GM12878 (cell line): ENCODE results near the gene PARP8. TPM values are rescaled to one million over a fixed set of nuclear protein-coding genes. Genes with fewer than 3 reads are reported as not detected.

Source experiments
- ATAC-seq: fragments of 200-7000 bp; cut with Tn5 transposase; 3 replicates; pipeline ENCODE4 v1.9.1; 2020; ENCODE audit warnings: mild to moderate bottlenecking, moderate library complexity
- BruUV-seq: library from RNA; stranded (reverse); fragments of 400-500 nt; replicated peaks from 2 replicates; lab custom pipeline; 2021; lab: Mats Ljungman, UMichigan
- CTCF ChIA-PET: fragments of 300-600 bp; sonication (Branson Sonifier 250); formaldehyde crosslinking; extraction: SDS; loops from one replicate; lab custom pipeline; 2021; ENCODE audit warnings: inconsistent platforms; lab: Yijun Ruan, JAX
- POLR2A ChIA-PET: fragments of 350-600 bp; formaldehyde crosslinking; extraction: SDS; loops from one replicate; lab custom pipeline; 2021; ENCODE audit warnings: inconsistent platforms; lab: Charles Lee
- RAD21 ChIA-PET: fragments of 300-600 bp; sonication (Branson Sonifier 250); formaldehyde crosslinking; loops from one replicate; lab custom pipeline; 2023; ENCODE audit warnings: antibody characterized with exemption; ENCODE audit not compliant: unreplicated experiment; lab: Charles Lee
- SMC1A ChIA-PET: fragments of 300-600 bp; sonication (Branson Sonifier 250); formaldehyde crosslinking; loops from one replicate; lab custom pipeline; 2023; ENCODE audit not compliant: unreplicated experiment, uncharacterized antibody; lab: Charles Lee
- DNase-seq: peaks from one replicate; pipeline ENCODE4 v3.0.0-alpha.2; 2011; ENCODE audit warnings: low read depth, low spot score
- FAIRE-seq: peaks from 3 replicates; lab custom pipeline; 2011; peaks lifted over from hg19 to GRCh38; lab: Jason Lieb, UNC
- H2AFZ ChIP-seq: 2 replicates; pipeline ENCODE4 v1.6.0; 2011; ENCODE audit warnings: low read depth, low read length, control low read depth; ENCODE audit not compliant: control insufficient read depth
- H3K27ac ChIP-seq: 2 replicates; pipeline ENCODE4 v1.5.1; 2011; ENCODE audit warnings: control low read depth; ENCODE audit not compliant: control insufficient read depth, insufficient read depth
- H3K27me3 ChIP-seq, 2 experiments: replicated peaks in 1 of 2; 2 replicates each; pipeline versions ENCODE4 v1.6.0 to v1.6.1; 2011; ENCODE audit warnings: low read length in 1 of 2; ENCODE audit not compliant: control insufficient read depth in 2 of 2, insufficient read depth in 2 of 2
- H3K36me3 ChIP-seq, 2 experiments: 2 replicates each; pipeline ENCODE4 v1.5.1; 2011; ENCODE audit warnings: low read length in 1 of 2; ENCODE audit not compliant: control insufficient read depth in 2 of 2, insufficient read depth in 2 of 2
- H3K4me1 ChIP-seq: 2 replicates; pipeline ENCODE4 v1.6.1; 2011; ENCODE audit warnings: mild to moderate bottlenecking, low read length, moderate library complexity, mixed read lengths; ENCODE audit not compliant: control insufficient read depth, insufficient read depth
- H3K4me2 ChIP-seq: 2 replicates; pipeline ENCODE4 v1.6.0; 2011; ENCODE audit warnings: control low read depth; ENCODE audit not compliant: control insufficient read depth, insufficient read depth
- H3K4me3 ChIP-seq: fragments of 200-600 bp; sonication (generic); 2 replicates; pipeline ENCODE4 v1.5.1; 2016
- H3K79me2 ChIP-seq: 2 replicates; pipeline ENCODE4 v1.6.0; 2011; ENCODE audit warnings: low read length; ENCODE audit not compliant: control insufficient read depth, insufficient read depth
- H3K9ac ChIP-seq: 2 replicates; pipeline ENCODE4 v1.8.0; 2011; ENCODE audit warnings: low read length, control low read depth, mixed read lengths; ENCODE audit not compliant: control insufficient read depth, insufficient read depth
- H3K9me3 ChIP-seq: replicated peaks from 3 replicates; pipeline ENCODE4 v1.5.1; 2011; ENCODE audit warnings: mild to moderate bottlenecking, low read length; ENCODE audit not compliant: control insufficient read depth, insufficient read depth
- H4K20me1 ChIP-seq: 2 replicates; pipeline ENCODE4 v1.6.0; 2011; ENCODE audit not compliant: control insufficient read depth, insufficient read depth
- BHLHE40 ChIP-seq, 2 experiments: fragments of 450-650 bp in 1 of 2; IDR thresholded peaks; 2 replicates each; pipeline ENCODE4 v1.6.1; 2011 to 2017; ENCODE audit warnings: low read depth in 2 of 2, borderline replicate concordance in 1 of 2, improper control_type of control experiment in 1 of 2, low read length in 1 of 2, mild to moderate bottlenecking in 1 of 2
- CBX5 ChIP-seq: sonication (generic); IDR thresholded peaks from 2 replicates; pipeline ENCODE4 v1.6.1; 2016; ENCODE audit warnings: low read depth, moderate library complexity, mild to moderate bottlenecking, inconsistent platforms
- CHD4 ChIP-seq: fragments of 200-600 bp; sonication (generic); IDR thresholded peaks from 2 replicates; pipeline ENCODE4 v1.6.1; 2016; ENCODE audit warnings: mild to moderate bottlenecking
- GABPA ChIP-seq: IDR thresholded peaks from 2 replicates; pipeline ENCODE4 v1.6.1; 2014; ENCODE audit warnings: antibody characterized with exemption, low read depth, mild to moderate bottlenecking, inconsistent platforms
- KDM1A ChIP-seq: fragments of 200-600 bp; sonication (generic); IDR thresholded peaks from 2 replicates; pipeline ENCODE4 v1.6.1; 2016; ENCODE audit warnings: borderline replicate concordance
- KLF5 ChIP-seq: fragments of 450-650 bp; IDR thresholded peaks from 2 replicates; pipeline ENCODE4 v1.6.1; 2014; ENCODE audit warnings: mild to moderate bottlenecking; ENCODE audit not compliant: partially characterized antibody
- MEF2A ChIP-seq: IDR thresholded peaks from 2 replicates; pipeline ENCODE4 v1.6.1; 2011; ENCODE audit warnings: low read depth, mild to moderate bottlenecking, low read length, moderate library complexity; ENCODE audit not compliant: insufficient read depth
- MYC ChIP-seq: IDR thresholded peaks from 2 replicates; pipeline ENCODE4 v1.6.1; 2011; ENCODE audit warnings: mild to moderate bottlenecking, low read length, moderate library complexity, inconsistent platforms; ENCODE audit not compliant: insufficient read depth, insufficient replicate concordance, insufficient read length, severe bottlenecking
- NFXL1 ChIP-seq: fragments of 450-650 bp; IDR thresholded peaks from 2 replicates; pipeline ENCODE4 v1.6.1; 2017; ENCODE audit warnings: antibody characterized with exemption, mild to moderate bottlenecking, borderline replicate concordance
- NFYA ChIP-seq: IDR thresholded peaks from 2 replicates; pipeline ENCODE4 v1.6.1; 2011; ENCODE audit warnings: low read depth, mild to moderate bottlenecking, low read length, improper control_type of control experiment, borderline replicate concordance
- TCF7 ChIP-seq: IDR thresholded peaks from 2 replicates; pipeline ENCODE4 v1.6.1; 2014; ENCODE audit warnings: antibody characterized with exemption, borderline replicate concordance
- ZNF384 ChIP-seq: IDR thresholded peaks from 2 replicates; pipeline ENCODE4 v1.6.1; 2012; ENCODE audit warnings: low read depth, mild to moderate bottlenecking, low read length, improper control_type of control experiment, borderline replicate concordance
- ZSCAN29 ChIP-seq: fragments of 450-650 bp; IDR thresholded peaks from 2 replicates; pipeline ENCODE4 v1.6.1; 2017; ENCODE audit warnings: mild to moderate bottlenecking, moderate library complexity
- WGBS: methylation state at CpG from one replicate; pipeline ENCODE4 v1.1.6; 2016; ENCODE audit warnings: low lambda C conversion rate; ENCODE audit not compliant: insufficient replicate concordance, insufficient coverage; ENCODE audit errors: missing lambda C conversion rate; 5-methylcytosine and 5-hydroxymethylcytosine counted together
- in situ Hi-C: fragments of 300-500 bp; cut with MboI; formaldehyde crosslinking; loops from 9 replicates; pipeline ENCODE4 v1.14.3; 2018; ENCODE audit warnings: mixed read lengths
- intact Hi-C: fragments of 100-400 bp; cut with micrococcal nuclease; formaldehyde crosslinking; loops from one replicate; pipeline ENCODE4 v1.14.2; 2022; ENCODE audit not compliant: unreplicated experiment
- polyA plus RNA-seq, 11 experiments: library from polyadenylated mRNA; depleted of rRNA in 4 of 11; unstranded in 6 of 11; stranded (reverse) in 5 of 11; fragments of >200 nt; fragmentation: Nextera tagmentation in 4 of 11; fragmentation: Illumina TruSeq in 1 of 11; extraction: Ambion mirVana in 4 of 11; extraction: Trizol in 1 of 11; gene quantifications; 1 replicate in 1 of 11; 2 replicates in 10 of 11; pipeline versions ENCODE4 v1.2.1 to v1.2.3, GENCODE V29; 2011 to 2016; ENCODE audit warnings: inconsistent platforms in 2 of 11, missing spikeins in 2 of 11, low read depth in 1 of 11
- total RNA-seq, 4 experiments: library from RNA; depleted of rRNA in 3 of 4; stranded (reverse); fragments of >200 nt in 3 of 4; fragmentation: Illumina TruSeq in 1 of 4; extraction: Trizol in 1 of 4; gene quantifications; 2 replicates each; pipeline versions ENCODE4 v1.2.1 to v1.2.3, GENCODE V29; 2013 to 2021
- TF ChIP-seq, protein P1 (sequence below): fragments of 450-650 bp; formaldehyde crosslinking; IDR thresholded peaks from 2 replicates; pipeline ENCODE4 v1.5.0; 2022; ENCODE audit warnings: mild to moderate bottlenecking, missing genetic modification characterization
- TF ChIP-seq, protein P2 (sequence below), 3 experiments: IDR thresholded peaks in 2 of 3; conservative IDR thresholded peaks in 1 of 3; 2 replicates each; pipeline ENCODE4 v1.5.1; 2011; ENCODE audit warnings: low read depth in 3 of 3, low read length in 3 of 3, mild to moderate bottlenecking in 3 of 3, control low read depth in 2 of 3, moderate library complexity in 2 of 3, inconsistent platforms in 1 of 3, mixed read lengths in 1 of 3; ENCODE audit not compliant: control insufficient read depth in 2 of 3, insufficient read depth in 1 of 3; ENCODE audit errors: extremely low read depth in 1 of 3
- TF ChIP-seq, protein P3 (sequence below): IDR thresholded peaks from 2 replicates; pipeline ENCODE4 v1.6.1; 2012; ENCODE audit warnings: low read depth, low read length, improper control_type of control experiment

PARP8 gene
- total and polyA plus RNA-seq, 10 of the 15 experiments (the other 5 are each of a cell fraction or from before 2014, with no cell fraction given) = 9.1 to 65.2 (median 20.6) TPM

DNA sequence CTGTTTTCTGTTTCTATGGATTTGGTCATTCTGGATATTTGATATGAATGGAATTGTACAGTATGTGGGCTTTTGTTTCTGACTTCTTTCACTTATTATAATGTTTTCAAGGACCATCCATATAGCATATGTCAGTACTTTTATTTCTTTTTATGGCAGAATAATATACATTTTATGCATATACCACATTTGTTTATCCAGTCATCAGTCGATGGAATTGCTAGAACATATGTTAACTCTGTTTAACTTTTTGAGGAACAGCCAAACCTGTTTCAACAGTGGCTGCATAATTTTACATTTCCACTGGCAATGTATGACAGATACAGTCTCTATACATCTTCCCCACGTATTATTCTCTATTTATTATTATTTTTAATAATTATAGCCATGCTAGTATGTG, 131.6 kb downstream of the PARP8 start:
- ChIA-PET CTCF (no interaction called here), POLR2A (no interaction called here), SMC1A (interaction anchor here (1.4 kb wide), 1 partner anchor 286 kb away, joined by 3 read pairs; no protein-coding TSS in a partner anchor)

DNA sequence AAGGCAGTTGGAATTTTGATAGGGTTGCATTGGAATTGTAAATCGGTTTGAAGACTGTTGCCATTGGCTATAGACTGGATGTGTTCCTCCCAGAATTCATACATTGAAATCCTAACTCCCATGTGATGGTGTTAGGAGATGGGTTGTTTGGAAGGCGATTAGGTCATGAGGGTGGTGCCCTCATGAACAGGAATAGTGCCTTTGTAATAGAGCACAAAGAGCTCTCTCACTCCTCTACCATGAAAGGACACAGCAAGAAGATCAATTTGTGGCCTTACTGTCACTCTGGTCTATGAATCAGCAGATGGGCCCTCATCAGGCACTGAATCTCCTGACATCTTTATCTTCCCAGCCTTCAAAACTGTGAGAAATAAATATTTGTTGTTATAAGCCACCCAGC, 133.2 kb downstream of the PARP8 start:
- Histone ChIP-seq H3K4me3 (no peak overlapping the region), H4K20me1 (no peaks in the 10 kb centered on the region), H3K9me3 (peaks cover 4% of the 10 kb centered on the region; the same call in 2 of the 3 replicates), H3K27ac (peak overlapping the region; percentile 31; the same call in 1 of the 2 replicates), H3K4me1 (no peaks in the 10 kb centered on the region), H3K79me2 (no peaks in the 10 kb centered on the region), H3K9ac (no peak overlapping the region), H3K36me3 (peaks cover 0 to 16% of the 10 kb centered on the region in 2 experiments; a peak in 3 of 4 replicates), H3K27me3 (no peaks in the 10 kb centered on the region), H3K4me2 (no peak overlapping the region), H2AFZ (no peak overlapping the region)
- ChIA-PET CTCF (no interaction called here), RAD21 (no interaction called here), SMC1A (no interaction called here), POLR2A (no interaction called here)
- in situ Hi-C loops (no loop called here), intact Hi-C loops (no loop called here)
- peak; percentile 33; the same call in 1 of the 3 replicates for ATAC-seq
- BruUV-seq = no TSS peak
- 96% methylated on average over 2 of the region's 2 CpGs for WGBS
- FAIRE-seq = no peak
- no peak for DNase-seq
- TF ChIP-seq, protein P1, sequence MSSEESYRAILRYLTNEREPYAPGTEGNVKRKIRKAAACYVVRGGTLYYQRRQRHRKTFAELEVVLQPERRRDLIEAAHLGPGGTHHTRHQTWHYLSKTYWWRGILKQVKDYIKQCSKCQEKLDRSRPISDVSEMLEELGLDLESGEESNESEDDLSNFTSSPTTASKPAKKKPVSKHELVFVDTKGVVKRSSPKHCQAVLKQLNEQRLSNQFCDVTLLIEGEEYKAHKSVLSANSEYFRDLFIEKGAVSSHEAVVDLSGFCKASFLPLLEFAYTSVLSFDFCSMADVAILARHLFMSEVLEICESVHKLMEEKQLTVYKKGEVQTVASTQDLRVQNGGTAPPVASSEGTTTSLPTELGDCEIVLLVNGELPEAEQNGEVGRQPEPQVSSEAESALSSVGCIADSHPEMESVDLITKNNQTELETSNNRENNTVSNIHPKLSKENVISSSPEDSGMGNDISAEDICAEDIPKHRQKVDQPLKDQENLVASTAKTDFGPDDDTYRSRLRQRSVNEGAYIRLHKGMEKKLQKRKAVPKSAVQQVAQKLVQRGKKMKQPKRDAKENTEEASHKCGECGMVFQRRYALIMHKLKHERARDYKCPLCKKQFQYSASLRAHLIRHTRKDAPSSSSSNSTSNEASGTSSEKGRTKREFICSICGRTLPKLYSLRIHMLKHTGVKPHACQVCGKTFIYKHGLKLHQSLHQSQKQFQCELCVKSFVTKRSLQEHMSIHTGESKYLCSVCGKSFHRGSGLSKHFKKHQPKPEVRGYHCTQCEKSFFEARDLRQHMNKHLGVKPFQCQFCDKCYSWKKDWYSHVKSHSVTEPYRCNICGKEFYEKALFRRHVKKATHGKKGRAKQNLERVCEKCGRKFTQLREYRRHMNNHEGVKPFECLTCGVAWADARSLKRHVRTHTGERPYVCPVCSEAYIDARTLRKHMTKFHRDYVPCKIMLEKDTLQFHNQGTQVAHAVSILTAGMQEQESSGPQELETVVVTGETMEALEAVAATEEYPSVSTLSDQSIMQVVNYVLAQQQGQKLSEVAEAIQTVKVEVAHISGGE (CRISPR knock-in tag) = no peak
- TF ChIP-seq, protein P2, sequence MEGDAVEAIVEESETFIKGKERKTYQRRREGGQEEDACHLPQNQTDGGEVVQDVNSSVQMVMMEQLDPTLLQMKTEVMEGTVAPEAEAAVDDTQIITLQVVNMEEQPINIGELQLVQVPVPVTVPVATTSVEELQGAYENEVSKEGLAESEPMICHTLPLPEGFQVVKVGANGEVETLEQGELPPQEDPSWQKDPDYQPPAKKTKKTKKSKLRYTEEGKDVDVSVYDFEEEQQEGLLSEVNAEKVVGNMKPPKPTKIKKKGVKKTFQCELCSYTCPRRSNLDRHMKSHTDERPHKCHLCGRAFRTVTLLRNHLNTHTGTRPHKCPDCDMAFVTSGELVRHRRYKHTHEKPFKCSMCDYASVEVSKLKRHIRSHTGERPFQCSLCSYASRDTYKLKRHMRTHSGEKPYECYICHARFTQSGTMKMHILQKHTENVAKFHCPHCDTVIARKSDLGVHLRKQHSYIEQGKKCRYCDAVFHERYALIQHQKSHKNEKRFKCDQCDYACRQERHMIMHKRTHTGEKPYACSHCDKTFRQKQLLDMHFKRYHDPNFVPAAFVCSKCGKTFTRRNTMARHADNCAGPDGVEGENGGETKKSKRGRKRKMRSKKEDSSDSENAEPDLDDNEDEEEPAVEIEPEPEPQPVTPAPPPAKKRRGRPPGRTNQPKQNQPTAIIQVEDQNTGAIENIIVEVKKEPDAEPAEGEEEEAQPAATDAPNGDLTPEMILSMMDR (IDR thresholded peaks at IDR 0.05 in 2 of 3, conservative IDR thresholded peaks at IDR 0.05 in 1 of 3; ENCODE audit: control insufficient read depth in 2 of 3, extremely low read depth in 1 of 3, insufficient read depth in 1 of 3, low read depth in 3 of 3, low read length in 3 of 3) = no peak
- TF ChIP-seq KDM1A (no peak), ZSCAN29 (no peak), NFYA (no peak), KLF5 (no peak), GABPA (no peak)

More for the DNA sequence above, 131.6 kb downstream of the PARP8 start:
- H3K79me2 ChIP-seq = no peaks in the 10 kb centered on the region
- ATAC-seq = no peak
- H3K4me3 ChIP-seq = no peak overlapping the region
- WGBS = 100% methylated on average over 2 of the region's 2 CpGs
- no peak overlapping the region for H3K9ac ChIP-seq
- H3K27me3 ChIP-seq = no peaks in the 10 kb centered on the region
- H3K36me3 ChIP-seq = peaks cover 0 to 12% of the 10 kb centered on the region in 2 experiments; a peak in 2 of 4 replicates
- H2AFZ ChIP-seq = no peak overlapping the region
- no peaks in the 10 kb centered on the region for H3K4me1 ChIP-seq
- RAD21 ChIA-PET = no interaction called here
- FAIRE-seq = no peak
- DNase-seq = no peak
- in situ Hi-C loops = no loop called here
- no peak for TF ChIP-seq TCF7
- no peak for TF ChIP-seq CHD4
- TF ChIP-seq ZNF384 = no peak
- TF ChIP-seq BHLHE40 (IDR thresholded peaks at IDR 0.05; ENCODE audit: borderline replicate concordance in 1 of 2, low read depth in 2 of 2, low read length in 1 of 2) = no peak
- TF ChIP-seq, protein P3, sequence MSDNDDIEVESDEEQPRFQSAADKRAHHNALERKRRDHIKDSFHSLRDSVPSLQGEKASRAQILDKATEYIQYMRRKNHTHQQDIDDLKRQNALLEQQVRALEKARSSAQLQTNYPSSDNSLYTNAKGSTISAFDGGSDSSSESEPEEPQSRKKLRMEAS = no peak
- no peak for TF ChIP-seq MYC
- no peak for TF ChIP-seq MEF2A
- TF ChIP-seq NFXL1 = no peak
- no peak for TF ChIP-seq NFYA
- TF ChIP-seq CBX5 = no peak
- H4K20me1 ChIP-seq = no peaks in the 10 kb centered on the region
- no peak overlapping the region for H3K4me2 ChIP-seq
- intact Hi-C loops = no loop called here
- H3K27ac ChIP-seq = no peak overlapping the region
- peaks cover 3% of the 10 kb centered on the region; the same call in 2 of the 3 replicates for H3K9me3 ChIP-seq
- BruUV-seq = no TSS peak
